NOMO-1 treated with dmso at 0.1 percent for 144 hours (cell line): Measurements from ENCODE around the gene KRT84.

ENCODE experiments used
- DNase-seq: peaks from one replicate; lab custom pipeline; 2025; ENCODE audit not compliant: unreplicated experiment; lab: John Stamatoyannopoulos, UW

The KRT84 gene

GRCh38 chr12:52362118-52362726, 23.2 kb downstream of the KRT84 start:
- no peak for DNase-seq

- no peak for DNase-seq
Measured at GRCh38 chr12:52361553-52361952, 23.9 kb downstream of the KRT84 start.

DNA sequence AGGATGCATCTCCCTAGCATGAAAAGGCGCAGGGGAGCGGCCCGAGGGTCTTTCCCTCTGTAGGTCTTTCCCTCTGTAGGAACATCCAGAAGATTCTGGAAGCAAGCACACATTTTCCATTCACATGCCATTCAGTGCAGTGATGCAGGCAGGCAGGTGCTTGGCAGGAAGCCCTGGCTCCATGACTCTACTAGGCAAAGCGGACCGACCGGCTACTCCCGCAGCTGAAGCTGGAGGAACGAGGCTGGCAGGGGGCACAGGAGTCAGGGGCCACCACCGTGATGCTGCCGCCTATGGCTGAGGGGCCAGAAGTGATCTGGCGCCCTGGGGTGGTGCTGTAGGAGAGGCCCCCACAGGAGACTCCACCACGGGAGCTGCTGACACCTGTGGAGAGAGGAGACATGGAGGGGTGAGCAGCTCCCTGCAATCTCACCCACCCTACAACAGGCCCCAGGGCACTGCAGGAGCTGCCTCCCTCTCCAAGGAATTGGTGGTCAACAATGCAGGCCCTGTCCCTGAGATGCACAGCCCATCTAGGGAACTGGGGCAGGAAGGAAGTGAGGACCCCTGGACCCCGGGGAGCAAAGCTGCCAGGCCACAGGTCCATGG, 24.7 kb downstream of the KRT84 start:
- DNase-seq = no peak

GRCh38 chr12:52360106-52360662, 25.3 kb downstream of the KRT84 start:
- DNase-seq = no peak

DNA sequence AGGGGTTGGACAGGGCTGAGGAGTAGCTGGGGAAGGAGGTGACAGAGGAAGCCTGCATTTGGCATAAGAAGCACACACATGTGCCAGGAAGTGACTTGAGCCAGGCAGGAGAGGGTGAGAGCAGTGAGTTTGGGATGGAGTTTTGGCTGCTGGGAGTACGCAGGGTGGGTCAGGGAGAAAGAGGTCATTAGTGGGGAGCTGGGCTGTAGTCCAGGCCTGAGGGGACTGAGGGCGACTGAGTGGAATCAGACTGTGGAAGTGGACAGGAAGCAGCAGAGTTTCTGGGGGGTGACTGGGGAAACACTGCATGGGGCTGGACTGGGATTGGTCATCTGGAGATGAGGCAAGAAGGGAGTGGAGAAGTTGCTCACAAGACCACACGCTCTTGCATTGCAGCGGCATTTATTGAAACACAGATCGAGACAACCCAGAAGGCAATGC, 25.8 kb downstream of the KRT84 start:
- DNase-seq = no peak

DNA sequence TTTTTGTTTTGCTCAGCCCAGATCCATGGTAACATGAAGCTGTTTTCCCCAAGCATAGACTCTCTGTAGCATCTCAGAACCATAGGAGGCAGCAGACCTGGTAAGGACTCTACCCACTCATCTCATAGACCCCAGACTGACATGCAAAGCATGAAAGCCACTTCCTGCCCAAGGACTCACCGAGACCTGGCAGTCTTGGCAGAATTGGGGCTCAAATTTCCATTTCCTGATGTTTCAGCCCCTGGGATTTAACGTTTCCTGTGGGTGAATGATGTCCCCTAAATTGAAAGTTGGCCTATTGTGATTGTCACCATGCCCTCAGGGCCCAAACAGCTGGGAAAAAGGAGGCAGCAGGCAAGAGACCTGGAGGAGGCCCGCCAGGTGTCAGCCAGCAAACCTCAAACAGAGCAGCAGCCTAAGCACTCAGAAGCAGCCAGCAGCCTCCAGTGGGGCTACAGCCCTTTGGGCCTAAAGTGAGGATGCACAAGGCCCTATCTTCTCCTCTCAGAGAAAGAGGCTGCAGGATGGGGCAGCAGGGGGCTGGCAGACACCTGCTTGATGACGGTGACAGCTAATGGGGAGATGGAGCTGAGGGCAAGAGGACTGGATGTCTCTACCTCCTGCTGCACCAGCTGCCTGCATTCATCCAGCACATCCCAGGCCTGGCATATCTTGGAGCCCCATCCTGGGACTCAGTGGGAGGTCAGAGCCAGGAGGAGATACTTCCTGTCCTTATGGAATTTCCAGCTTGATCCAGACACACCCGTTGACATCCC, 26.7 kb downstream of the KRT84 start:
- no peak for DNase-seq

DNA sequence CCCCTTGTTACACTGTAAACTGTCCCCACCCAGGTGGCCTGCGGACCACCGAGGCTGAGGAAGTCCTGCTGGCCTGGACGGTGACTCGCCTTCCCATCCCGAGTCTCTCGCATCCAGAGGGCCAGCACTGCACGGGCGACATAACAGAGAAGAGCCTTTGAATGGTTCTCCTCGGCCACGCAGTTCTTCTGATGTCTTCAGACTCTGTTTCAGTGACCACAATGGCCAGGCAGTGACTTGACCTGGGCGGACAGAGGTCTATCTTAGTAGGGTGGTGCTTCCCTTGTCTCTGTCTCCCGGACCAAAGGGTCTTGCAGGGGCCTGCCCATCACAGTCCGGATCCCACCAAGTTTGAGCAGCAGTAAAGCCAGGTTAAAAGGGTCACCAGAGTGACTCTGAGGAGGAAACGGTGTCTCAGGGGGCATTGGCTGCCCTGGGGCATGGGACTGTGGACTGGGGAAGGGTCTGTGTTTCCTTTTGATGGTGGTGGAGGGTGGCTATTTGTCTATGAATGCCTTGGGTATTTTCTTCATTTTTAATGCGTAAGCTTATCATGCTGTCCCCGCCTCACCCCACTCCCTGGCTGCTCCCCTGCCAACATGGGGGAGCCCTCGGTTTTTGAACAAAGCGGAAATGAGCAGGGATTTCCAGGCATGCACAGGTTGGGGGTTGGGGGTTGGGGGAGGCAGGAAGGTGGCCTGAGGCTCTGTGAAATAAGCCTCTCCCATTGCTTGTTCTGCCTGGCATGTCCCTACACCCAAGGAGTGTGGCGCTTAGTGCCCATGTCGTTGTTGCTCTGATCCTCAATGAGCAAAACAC, 28.5 kb downstream of the KRT84 start:
- DNase-seq = no peak

- DNase-seq = no peak
Measured at GRCh38 chr12:52356031-52356761, 29.3 kb downstream of the KRT84 start.

DNA sequence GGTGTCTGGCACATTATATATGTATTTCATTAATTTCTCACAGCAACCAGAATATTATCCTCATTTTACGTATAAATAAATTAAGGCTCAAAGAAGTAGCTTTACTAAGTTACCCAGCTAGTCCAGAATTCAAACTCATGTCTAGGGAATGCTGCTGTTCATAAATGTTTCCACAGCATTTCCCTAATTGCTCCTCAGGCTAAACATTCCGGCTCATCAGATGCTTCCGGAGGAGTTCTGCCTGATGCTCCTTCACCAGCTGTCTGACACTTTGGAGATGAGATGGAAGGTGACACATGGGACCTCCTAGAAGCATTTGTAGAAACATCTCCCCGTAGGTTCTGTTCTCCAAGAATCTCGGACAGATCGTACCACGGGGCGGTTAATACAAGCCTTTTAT, 30.3 kb downstream of the KRT84 start:
- no peak for DNase-seq

DNA sequence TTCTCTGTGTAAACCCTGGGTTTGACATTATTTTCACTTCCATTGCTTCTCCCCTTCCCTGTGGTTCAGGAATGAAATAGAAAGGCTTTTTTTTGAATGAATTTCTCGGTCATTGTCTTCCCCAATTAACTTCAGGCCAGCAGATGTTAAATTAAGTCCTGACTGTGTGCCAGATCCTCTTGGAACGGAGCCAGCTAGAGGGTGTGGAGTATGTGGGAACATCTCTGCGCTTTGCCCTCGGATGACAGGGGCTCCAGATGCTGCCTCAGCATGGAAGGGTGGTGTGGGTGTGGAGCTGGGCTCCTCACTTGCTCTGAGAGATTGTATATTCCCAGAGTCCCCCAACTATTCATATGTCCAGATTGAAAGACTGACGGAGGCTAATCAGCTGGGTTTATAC, 31.3 kb downstream of the KRT84 start:
- no peak for DNase-seq

DNA sequence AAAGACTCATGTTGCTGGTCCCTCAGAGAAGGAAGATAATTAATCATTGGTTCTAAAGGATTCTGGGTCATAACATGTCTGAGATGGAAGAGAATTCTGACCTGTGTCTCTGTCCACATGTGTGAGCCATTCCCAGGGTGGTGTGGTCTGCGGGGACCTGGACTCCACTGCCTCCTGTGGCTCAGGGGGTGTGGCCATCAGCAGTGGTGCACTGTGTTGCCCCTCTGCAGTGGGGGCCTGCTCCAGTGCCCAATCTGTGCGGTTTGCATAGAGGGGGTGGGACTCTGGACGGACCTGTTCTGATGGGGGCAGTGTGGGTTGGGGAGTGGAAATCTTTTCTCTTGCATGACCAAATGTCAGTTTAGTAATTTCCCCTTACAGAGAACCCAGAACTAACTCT, 31.7 kb downstream of the KRT84 start:
- no peak for DNase-seq

GRCh38 chr12:52352951-52353350, 32.5 kb downstream of the KRT84 start:
- DNase-seq = no peak

DNA sequence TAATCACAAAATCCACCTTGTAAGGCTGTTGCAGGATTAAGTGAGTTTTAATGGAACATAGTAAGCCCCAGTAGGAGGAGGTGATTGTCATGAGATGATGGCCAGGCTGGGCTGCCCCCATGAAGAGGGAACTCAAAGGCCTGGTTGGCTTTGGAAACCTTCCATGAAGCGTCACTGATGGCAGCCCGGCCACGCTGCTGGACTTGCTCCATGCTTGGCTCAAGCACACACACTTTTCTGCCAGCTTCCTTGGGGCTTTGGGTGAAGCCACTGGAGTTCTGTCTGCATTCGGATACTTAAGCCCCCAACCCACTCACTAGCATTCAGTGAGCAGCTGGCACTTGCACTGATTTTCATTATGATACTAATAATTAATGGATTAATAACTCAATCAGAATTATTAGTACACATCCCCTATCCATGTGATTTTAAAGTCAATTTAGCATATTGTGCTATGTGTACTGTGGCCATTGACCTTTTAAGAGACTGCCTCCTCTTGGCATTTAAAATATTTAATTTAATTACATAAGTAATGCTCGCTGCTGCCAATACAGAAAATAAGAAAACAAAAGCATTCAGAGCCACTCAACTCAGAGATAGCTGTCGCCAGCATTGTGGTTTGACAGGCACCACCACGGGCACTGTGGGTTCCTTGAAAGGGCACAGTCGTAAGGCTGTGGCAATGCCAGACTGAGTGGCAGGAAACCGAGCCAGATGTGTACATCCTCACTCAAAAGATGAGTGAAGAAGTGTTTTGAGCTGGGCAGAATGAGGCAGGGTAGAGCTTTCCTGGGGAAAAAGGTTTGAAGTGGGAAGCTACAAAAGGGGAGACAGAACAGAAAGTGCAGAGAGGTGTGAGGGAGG, 34.0 kb downstream of the KRT84 start:
- no peak for DNase-seq

DNA sequence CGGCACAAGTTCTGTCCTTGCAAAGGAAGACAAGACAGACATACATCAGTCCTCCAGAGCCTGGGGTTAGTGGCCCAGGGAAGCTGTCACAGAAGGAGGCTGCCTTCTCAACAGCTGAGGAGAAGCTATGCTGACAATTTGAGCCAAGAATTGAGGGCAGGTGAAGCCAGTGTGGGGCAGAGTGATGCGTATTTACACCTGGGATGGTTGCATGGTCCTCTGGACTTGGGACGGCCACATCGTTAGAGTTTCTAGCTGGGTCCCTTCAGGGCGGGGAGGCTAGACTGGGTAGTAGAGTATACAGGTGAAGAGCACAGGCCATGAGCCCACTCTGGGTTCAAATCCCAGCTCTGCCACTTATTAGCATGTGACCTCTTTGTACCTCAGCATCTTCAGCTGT, 34.7 kb downstream of the KRT84 start:
- no peak for DNase-seq

DNA sequence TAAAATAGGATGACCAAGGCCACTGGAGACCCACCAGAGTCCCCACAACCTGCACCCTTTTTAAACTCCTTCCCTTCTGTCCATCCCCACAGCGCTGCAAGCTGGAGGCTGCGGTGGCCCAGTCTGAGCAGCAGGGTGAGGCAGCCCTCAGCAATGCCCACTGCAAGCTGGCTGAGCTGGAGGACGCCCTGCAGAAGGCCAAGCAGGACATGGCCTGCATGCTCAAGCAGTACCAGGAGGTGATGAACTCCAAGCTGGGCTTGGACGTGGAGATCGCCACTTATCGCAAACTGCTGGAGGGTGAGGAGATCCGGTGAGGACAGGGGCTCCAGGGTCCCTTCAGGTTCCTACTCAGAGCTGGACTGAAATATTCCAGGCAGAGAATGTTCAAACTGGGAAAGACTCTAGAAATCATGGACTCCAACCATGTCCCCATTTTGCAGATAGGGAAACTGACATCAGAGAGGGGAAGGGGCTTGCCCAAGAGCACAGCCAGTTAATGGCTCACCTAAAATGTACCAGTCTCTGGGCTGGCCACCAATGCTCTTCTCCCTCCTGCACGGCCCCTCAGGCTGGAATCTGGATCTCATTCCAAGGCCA, 35.3 kb downstream of the KRT84 start:
- no peak for DNase-seq

GRCh38 chr12:52349196-52349595, 36.3 kb downstream of the KRT84 start:
- DNase-seq = no peak

- DNase-seq = no peak
Measured at GRCh38 chr12:52347551-52348510, 37.6 kb downstream of the KRT84 start.

GRCh38 chr12:52347016-52347415, 38.4 kb downstream of the KRT84 start:
- no peak for DNase-seq
